Epithelial cell of prostate (primary cell): ENCODE data around the gene NPAS2.
A peak's percentile ranks its signal among the peaks of the same experiment; 100 is the strongest.

ENCODE experiments used
- DNase-seq: peaks from one replicate; pipeline ENCODE4 v3.0.0-alpha.2; 2011; ENCODE audit warnings: low read depth, low spot score
- H3K27ac ChIP-seq: fragments of 450-650 bp; 2 replicates; pipeline ENCODE4 v1.5.1; 2017; ENCODE audit warnings: mild to moderate bottlenecking

Gene NPAS2

GRCh38 chr2:100818606-100819369 is 1.2 kb upstream of the NPAS2 start:
- DNase-seq = peak; percentile 26
- peak overlapping the region; percentile 97 for H3K27ac ChIP-seq

DNA sequence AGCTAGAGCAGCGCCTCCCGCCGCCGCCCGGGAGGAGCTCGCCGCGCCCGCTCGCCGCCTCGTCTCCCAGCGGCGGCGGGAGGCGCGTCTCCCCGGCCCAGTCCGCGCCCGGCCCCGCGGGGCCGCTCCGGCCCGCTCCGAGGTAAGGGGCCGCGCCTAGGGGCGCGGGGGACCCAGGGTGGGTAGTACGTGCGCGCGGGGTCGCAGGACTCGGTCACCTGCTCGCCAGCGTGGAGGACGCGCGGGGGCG is 259 bp downstream of the NPAS2 start:
- no peak for DNase-seq
- H3K27ac ChIP-seq = peak overlapping the region; percentile 97

- peak overlapping the region; percentile 97 for H3K27ac ChIP-seq
- no peak for DNase-seq
Observed at GRCh38 chr2:100820523-100821254, 750 bp downstream of the NPAS2 start.

DNA sequence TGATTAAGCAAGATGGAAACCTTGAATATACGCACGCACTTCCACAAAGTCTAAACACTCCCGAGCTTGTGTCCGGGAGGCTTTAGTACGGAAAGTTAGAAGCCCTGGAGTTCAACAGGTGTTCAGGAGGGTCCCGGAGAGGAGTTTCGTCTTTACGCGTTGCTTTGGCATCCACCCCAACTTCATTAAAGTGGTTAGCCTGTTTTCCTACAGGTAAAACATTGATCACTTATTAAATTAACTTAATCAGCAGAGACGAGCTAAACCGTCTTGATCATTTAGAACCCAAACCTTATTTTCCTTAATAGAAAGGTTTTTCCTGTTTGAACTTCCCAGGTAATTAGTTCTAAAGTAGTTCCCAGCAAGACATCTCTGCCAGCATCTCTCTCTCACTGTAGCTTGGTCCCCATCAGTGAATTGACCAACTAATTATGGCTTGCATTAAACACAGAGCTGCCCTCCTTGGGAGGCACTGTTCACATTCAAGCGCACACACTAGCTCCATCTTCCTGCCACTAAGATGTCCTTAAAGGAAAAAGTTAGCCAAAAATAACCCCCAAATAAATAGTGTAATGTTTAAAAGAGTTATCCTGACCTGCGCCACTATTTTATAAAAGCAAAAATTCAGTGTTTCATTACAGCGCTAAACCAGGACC is 1.4 kb downstream of the NPAS2 start:
- DNase-seq = no peak
- H3K27ac ChIP-seq = peak overlapping the region; percentile 97

GRCh38 chr2:100821911-100822265 is 1.9 kb downstream of the NPAS2 start:
- peak overlapping the region; percentile 97 for H3K27ac ChIP-seq
- no peak for DNase-seq

- DNase-seq = no peak
- H3K27ac ChIP-seq = no peak overlapping the region
Observed at GRCh38 chr2:100822587-100823248, 2.8 kb downstream of the NPAS2 start.

DNA sequence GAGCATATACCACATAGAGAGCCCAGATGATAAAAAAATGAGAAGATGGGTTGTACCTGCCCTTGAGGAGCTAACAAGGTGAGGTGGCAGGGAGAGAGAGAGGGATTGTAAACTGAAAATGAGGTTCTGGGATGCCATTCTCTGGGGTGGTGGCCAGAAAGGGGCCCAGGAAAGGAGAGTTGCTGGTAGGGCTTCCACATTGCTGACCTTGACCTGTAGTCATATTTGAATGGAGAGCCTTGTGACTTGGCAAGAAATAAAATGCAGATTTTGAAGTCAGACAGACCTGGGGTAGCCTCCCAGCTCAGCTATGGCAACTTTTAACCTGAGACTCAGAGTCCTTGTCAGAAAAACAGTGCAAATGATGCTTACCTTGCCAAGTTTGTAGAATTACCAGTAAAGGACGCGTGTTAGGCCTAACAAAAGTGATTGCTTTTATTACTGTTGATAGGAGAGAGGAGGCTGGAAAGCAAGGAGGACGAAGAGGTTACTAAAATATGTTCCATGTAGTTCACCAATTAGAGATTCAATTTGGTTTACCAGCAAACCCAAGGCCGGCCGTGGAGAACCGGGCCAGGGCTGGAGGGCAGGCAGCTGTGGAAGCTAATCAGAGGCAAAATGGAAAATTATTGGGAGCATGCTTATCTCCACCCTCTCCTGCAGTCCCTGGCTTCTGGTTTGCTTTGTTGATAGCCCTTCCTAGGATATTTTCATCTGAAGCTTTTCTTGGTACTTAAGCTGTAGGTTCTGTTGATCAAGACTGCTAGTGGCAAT is 3.9 kb downstream of the NPAS2 start:
- no peak overlapping the region for H3K27ac ChIP-seq

DNA sequence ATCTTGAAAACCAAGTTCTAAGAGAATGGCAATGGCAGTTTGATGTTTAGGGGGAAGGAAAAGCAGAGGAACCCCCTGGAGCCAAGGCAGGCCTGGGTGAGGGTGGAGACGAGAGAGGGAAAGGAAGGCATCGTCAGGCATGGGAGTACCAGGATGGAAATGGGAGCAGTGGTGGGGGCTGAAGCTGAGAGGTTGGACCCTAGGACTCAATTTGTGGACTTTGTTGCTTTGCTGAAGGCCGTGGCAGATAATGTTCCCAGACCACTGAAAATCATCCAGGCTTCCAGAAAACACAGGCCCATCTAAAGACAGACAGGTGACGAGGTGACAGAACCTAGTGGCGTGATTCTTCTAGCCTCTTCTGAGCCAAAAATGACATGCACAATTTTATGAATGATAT is 4.9 kb downstream of the NPAS2 start:
- H3K27ac ChIP-seq = no peak overlapping the region
- DNase-seq = no peak

More for the DNA sequence above, 3.9 kb downstream of the NPAS2 start:
- no peak for DNase-seq

- DNase-seq = no peak
Observed at GRCh38 chr2:100826494-100826893, 6.6 kb downstream of the NPAS2 start.

GRCh38 chr2:100831158-100831750 is 11.3 kb downstream of the NPAS2 start:
- no peak for DNase-seq
- no peak overlapping the region for H3K27ac ChIP-seq

More at GRCh38 chr2:100826494-100826893, 6.6 kb downstream of the NPAS2 start:
- no peak overlapping the region for H3K27ac ChIP-seq

- no peak for DNase-seq
- no peak overlapping the region for H3K27ac ChIP-seq
Observed at GRCh38 chr2:100831831-100832230, 11.9 kb downstream of the NPAS2 start.

GRCh38 chr2:100832885-100833284 is 12.9 kb downstream of the NPAS2 start:
- peak overlapping the region; percentile 13 for H3K27ac ChIP-seq
- DNase-seq = no peak

- no peak for DNase-seq
- H3K27ac ChIP-seq = no peak overlapping the region
Observed at GRCh38 chr2:100833331-100833730, 13.4 kb downstream of the NPAS2 start.

DNA sequence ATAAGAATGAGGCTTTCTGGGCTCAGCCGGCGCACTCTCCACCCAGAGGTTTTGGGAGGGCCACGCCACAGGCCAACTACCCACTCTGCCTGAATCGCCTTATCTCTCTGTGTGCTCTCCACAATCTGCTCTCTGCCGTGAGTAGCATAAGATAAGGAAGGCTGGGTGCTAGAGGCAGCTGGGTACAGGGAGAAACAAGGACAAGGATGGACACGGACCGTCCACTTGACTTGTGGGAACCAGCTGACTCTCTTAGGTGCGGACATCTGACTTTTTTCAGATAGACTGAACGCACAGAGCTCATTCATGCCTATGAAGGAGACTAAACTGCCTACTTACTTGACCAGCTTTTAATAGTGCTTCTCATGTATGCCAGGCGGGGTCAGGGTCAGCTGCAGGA is 14.3 kb downstream of the NPAS2 start:
- no peak for DNase-seq
- no peak overlapping the region for H3K27ac ChIP-seq

- no peak overlapping the region for H3K27ac ChIP-seq
- no peak for DNase-seq
Observed at GRCh38 chr2:100835006-100835659, 15.2 kb downstream of the NPAS2 start.

- DNase-seq = no peak
- no peak overlapping the region for H3K27ac ChIP-seq
Observed at GRCh38 chr2:100840519-100840918, 20.6 kb downstream of the NPAS2 start.

GRCh38 chr2:100842241-100842922 is 22.4 kb downstream of the NPAS2 start:
- DNase-seq = no peak
- H3K27ac ChIP-seq = no peak overlapping the region

DNA sequence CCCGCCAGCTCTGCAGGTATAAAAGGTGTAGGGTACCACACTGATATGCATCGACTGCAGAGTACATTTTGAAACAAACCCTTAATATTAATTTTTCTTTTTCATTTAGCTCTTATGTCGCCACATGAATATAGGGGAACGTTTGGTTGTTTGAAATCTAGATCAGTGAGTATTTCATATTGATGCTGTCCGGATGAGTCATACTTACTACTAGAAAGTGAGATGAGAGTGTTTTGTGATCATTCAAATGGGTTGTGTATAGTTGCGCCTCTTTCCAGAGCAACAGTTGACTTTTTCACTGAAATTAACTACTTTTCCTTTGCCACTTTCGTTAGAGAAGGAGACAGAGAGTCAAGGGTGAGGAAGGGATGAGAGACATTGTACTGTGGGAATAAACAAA is 24.6 kb downstream of the NPAS2 start:
- H3K27ac ChIP-seq = no peak overlapping the region
- no peak for DNase-seq
